ENCODE measurements around the gene ERVW-1.

The ERVW-1 gene

GRCh38 chr7:92423710-92424131, 54.0 kb downstream of the ERVW-1 start:
- no peak for DNase-seq (ENCODE audit: low read depth)

GRCh38 chr7:92422926-92423325, 54.8 kb downstream of the ERVW-1 start:
- no peak for DNase-seq (ENCODE audit: low read depth)

GRCh38 chr7:92421676-92422435, 55.9 kb downstream of the ERVW-1 start:
- DNase-seq (ENCODE audit: low read depth): no peak

Measured in activated T-cell treated with anti-CD3 and anti-CD28 coated beads for 1 hour (primary cell).